T-helper 9 cell (primary cell): ENCODE results near the gene TRIO.

Experiments used
- DNase-seq: peaks from one replicate; pipeline ENCODE4 v3.0.0-alpha.2; 2020

The TRIO gene

GRCh38 chr5:14402424-14402823 lies 259.3 kb downstream of the TRIO start:
- no peak for DNase-seq

GRCh38 chr5:14404780-14405179 lies 261.6 kb downstream of the TRIO start:
- DNase-seq = no peak

GRCh38 chr5:14405267-14405666 lies 262.1 kb downstream of the TRIO start:
- DNase-seq = no peak

- no peak for DNase-seq
These were observed 262.8 kb downstream of the TRIO start for GRCh38 chr5:14405706-14406553.

- no peak for DNase-seq
These were observed 263.4 kb downstream of the TRIO start for GRCh38 chr5:14406554-14406849.

GRCh38 chr5:14407051-14407450 lies 263.9 kb downstream of the TRIO start:
- no peak for DNase-seq

GRCh38 chr5:14407746-14408175 lies 264.6 kb downstream of the TRIO start:
- no peak for DNase-seq

GRCh38 chr5:14408969-14409586 lies 265.9 kb downstream of the TRIO start:
- DNase-seq = no peak

GRCh38 chr5:14410068-14410393 lies 266.9 kb downstream of the TRIO start:
- no peak for DNase-seq

- no peak for DNase-seq
These were observed 267.5 kb downstream of the TRIO start for GRCh38 chr5:14410394-14411201.

- DNase-seq = no peak
These were observed 268.1 kb downstream of the TRIO start for GRCh38 chr5:14411216-14411615.

- DNase-seq = peak; percentile 12
These were observed 270.2 kb downstream of the TRIO start for GRCh38 chr5:14413331-14413750.

GRCh38 chr5:14414007-14414406 lies 270.9 kb downstream of the TRIO start:
- DNase-seq = no peak

- no peak for DNase-seq
These were observed 271.5 kb downstream of the TRIO start for GRCh38 chr5:14414656-14415023.

- no peak for DNase-seq
These were observed 272.0 kb downstream of the TRIO start for GRCh38 chr5:14415024-14415697.

- no peak for DNase-seq
These were observed 272.5 kb downstream of the TRIO start for GRCh38 chr5:14415698-14416074.

- DNase-seq = no peak
These were observed 273.6 kb downstream of the TRIO start for GRCh38 chr5:14416621-14417275.

- DNase-seq = no peak
These were observed 274.2 kb downstream of the TRIO start for GRCh38 chr5:14417276-14417730.

- no peak for DNase-seq
These were observed 274.9 kb downstream of the TRIO start for GRCh38 chr5:14417792-14418765.

GRCh38 chr5:14419686-14420085 lies 276.5 kb downstream of the TRIO start:
- no peak for DNase-seq

GRCh38 chr5:14420101-14420811 lies 277.1 kb downstream of the TRIO start:
- DNase-seq = no peak
